Smooth muscle cell (in vitro differentiated cells): ENCODE measurements around the gene COL9A1. TPM values are rescaled to one million over a fixed set of nuclear protein-coding genes. Genes with fewer than 3 reads are reported as not detected.
"Not testable (repeated sequence)": the region's sequence is repeated elsewhere in the genome, so short reads cannot be mapped to it uniquely, and the experiment has no call there.

ENCODE experiments used
- DNase-seq: peaks from one replicate; lab custom pipeline; 2025; ENCODE audit not compliant: unreplicated experiment; lab: John Stamatoyannopoulos, UW
- H2AFZ ChIP-seq: fragments of 200-600 bp; sonication (generic); 2 replicates; pipeline ENCODE4 v1.6.0; 2016; ENCODE audit warnings: antibody characterized with exemption, low read depth, mild to moderate bottlenecking
- H3F3A ChIP-seq: fragments of 200-600 bp; sonication (generic); 2 replicates; pipeline ENCODE4 v1.6.0; 2017; ENCODE audit warnings: antibody characterized with exemption, low read depth
- H3K27ac ChIP-seq: fragments of 200-600 bp; sonication (generic); 2 replicates; pipeline ENCODE4 v1.5.1; 2016; ENCODE audit warnings: low read depth, mild to moderate bottlenecking
- H3K27me3 ChIP-seq: fragments of 200-600 bp; sonication (generic); 2 replicates; pipeline ENCODE4 v1.6.1; 2016; ENCODE audit warnings: low read depth, mild to moderate bottlenecking
- H3K36me3 ChIP-seq: fragments of 200-600 bp; sonication (generic); 2 replicates; pipeline ENCODE4 v1.5.1; 2016; ENCODE audit warnings: low read depth
- H3K4me1 ChIP-seq: fragments of 200-600 bp; sonication (generic); 2 replicates; pipeline ENCODE4 v1.5.1; 2016; ENCODE audit warnings: low read depth
- H3K4me2 ChIP-seq: fragments of 200-600 bp; sonication (generic); 2 replicates; pipeline ENCODE4 v1.6.0; 2016; ENCODE audit warnings: mild to moderate bottlenecking
- H3K4me3 ChIP-seq: fragments of 200-600 bp; sonication (generic); 2 replicates; pipeline ENCODE4 v1.5.1; 2016; ENCODE audit warnings: mild to moderate bottlenecking
- H3K79me2 ChIP-seq: fragments of 200-600 bp; sonication (generic); 2 replicates; pipeline ENCODE4 v1.6.0; 2016; ENCODE audit warnings: low read depth, mild to moderate bottlenecking
- H3K9ac ChIP-seq: fragments of 200-600 bp; sonication (generic); 2 replicates; pipeline ENCODE4 v1.6.0; 2016; ENCODE audit warnings: low read depth
- H3K9me3 ChIP-seq: fragments of 200-600 bp; sonication (generic); replicated peaks from 2 replicates; pipeline ENCODE4 v1.5.1; 2016; ENCODE audit warnings: low read depth
- H4K20me1 ChIP-seq: fragments of 200-600 bp; sonication (generic); 2 replicates; pipeline ENCODE4 v1.6.0; 2016; ENCODE audit warnings: low read depth
- WGBS: methylation state at CpG from one replicate; pipeline ENCODE4 v1.1.7; 2016; ENCODE audit warnings: low lambda C conversion rate; 5-methylcytosine and 5-hydroxymethylcytosine counted together
- polyA plus RNA-seq: library from polyadenylated mRNA; unstranded; fragments of >200 nt; fragmentation: Nextera tagmentation; extraction: Ambion mirVana; gene quantifications from 2 replicates; pipeline ENCODE4 v1.2.1, GENCODE V29; 2016
- total RNA-seq: library from RNA; depleted of rRNA; stranded (reverse); fragments of >200 nt; gene quantifications from 2 replicates; pipeline ENCODE4 v1.2.3, GENCODE V29; 2014
- TF ChIP-seq, protein P1 (sequence below): fragments of 200-600 bp; sonication (generic); IDR thresholded peaks from 2 replicates; pipeline ENCODE4 v1.5.1; 2017; ENCODE audit warnings: borderline replicate concordance, mild to moderate bottlenecking, antibody characterized with exemption; ENCODE audit not compliant: insufficient read depth, poor library complexity, severe bottlenecking

The COL9A1 gene
- total RNA-seq = not detected in 2 replicates
- not detected in 2 replicates for polyA plus RNA-seq

DNA sequence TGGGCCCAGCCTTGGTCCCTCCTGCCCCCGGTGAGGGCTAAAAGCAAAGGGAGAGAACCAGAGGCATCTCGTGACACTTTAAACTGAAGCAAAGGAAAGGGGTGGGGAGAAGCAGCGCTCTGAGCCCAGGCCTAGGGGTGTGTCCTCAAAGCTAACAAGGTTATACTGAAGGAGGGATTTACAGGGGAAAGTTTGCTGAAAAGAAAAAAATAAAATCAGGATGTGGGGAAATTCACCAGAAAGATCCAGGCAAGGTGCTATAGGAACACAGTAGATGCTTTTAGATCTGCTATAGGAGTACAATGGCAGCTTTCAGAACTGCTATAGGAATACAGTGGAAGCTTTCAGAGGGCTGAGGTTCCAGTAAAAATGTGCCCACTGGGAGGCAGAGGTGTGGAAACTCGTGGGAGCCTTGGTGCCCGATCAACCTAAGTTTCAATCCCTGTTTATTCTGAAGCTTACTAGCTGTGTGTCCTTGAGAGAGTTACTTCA is at the start of gene COL9A1:
Gene COL9A1, minus strand, starts transcription at position 51 of the 492 bp plus-strand sequence. CDS start 160 bp downstream, outside the sequence.
- no peaks in the 10 kb centered on the region for H4K20me1 ChIP-seq
- WGBS = 72% methylated on average over 5 of the region's 5 CpGs
- H3K4me2 ChIP-seq = no peak within 1 kb of the TSS
- H3K36me3 ChIP-seq = no peaks in the 10 kb centered on the region
- H3K9me3 ChIP-seq = no peaks in the 10 kb centered on the region
- peaks cover 62% of the 10 kb centered on the region for H3K27me3 ChIP-seq
- H3K4me1 ChIP-seq = no peaks in the 10 kb centered on the region
- H3K4me3 ChIP-seq = no peak within 1 kb of the TSS
- TF ChIP-seq, protein P1, sequence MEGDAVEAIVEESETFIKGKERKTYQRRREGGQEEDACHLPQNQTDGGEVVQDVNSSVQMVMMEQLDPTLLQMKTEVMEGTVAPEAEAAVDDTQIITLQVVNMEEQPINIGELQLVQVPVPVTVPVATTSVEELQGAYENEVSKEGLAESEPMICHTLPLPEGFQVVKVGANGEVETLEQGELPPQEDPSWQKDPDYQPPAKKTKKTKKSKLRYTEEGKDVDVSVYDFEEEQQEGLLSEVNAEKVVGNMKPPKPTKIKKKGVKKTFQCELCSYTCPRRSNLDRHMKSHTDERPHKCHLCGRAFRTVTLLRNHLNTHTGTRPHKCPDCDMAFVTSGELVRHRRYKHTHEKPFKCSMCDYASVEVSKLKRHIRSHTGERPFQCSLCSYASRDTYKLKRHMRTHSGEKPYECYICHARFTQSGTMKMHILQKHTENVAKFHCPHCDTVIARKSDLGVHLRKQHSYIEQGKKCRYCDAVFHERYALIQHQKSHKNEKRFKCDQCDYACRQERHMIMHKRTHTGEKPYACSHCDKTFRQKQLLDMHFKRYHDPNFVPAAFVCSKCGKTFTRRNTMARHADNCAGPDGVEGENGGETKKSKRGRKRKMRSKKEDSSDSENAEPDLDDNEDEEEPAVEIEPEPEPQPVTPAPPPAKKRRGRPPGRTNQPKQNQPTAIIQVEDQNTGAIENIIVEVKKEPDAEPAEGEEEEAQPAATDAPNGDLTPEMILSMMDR = no peak
- no peak for DNase-seq
- no peak within 1 kb of the TSS for H3K27ac ChIP-seq
- no peak within 1 kb of the TSS for H3K9ac ChIP-seq
- no peaks in the 10 kb centered on the region for H3K79me2 ChIP-seq
- H2AFZ ChIP-seq = no peak within 1 kb of the TSS
- H3F3A ChIP-seq = no peaks in the 10 kb centered on the region

DNA sequence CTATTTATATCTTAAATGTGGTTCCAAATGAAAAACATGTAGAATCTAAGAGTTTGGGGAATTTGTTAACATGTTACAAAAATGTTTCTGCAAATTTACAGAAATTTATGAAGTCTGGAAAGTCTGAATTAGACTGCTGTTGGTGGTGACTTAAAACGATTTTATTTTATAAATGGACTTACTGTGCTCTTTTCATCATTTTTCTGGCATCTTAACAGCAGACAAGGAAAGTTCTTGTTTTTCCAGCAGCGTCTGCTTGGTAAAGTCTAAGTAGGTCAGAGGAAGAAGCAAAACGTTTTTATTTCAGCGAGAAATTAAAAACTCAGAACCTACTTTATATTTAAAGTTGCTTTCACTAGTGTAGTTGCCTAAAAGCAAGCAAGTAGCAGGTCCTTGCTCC is 48.6 kb upstream of the COL9A1 start:
- H3F3A ChIP-seq = no peaks in the 10 kb centered on the region
- no peaks in the 10 kb centered on the region for H3K79me2 ChIP-seq
- H3K4me1 ChIP-seq = no peaks in the 10 kb centered on the region
- H2AFZ ChIP-seq = no peak overlapping the region
- 66% methylated on average over 4 of the region's 4 CpGs for WGBS
- TF ChIP-seq, protein P1 = no peak
- H3K9ac ChIP-seq = no peak overlapping the region
- DNase-seq = no peak
- no peaks in the 10 kb centered on the region for H3K36me3 ChIP-seq
- no peaks in the 10 kb centered on the region for H4K20me1 ChIP-seq
- H3K4me2 ChIP-seq = no peak overlapping the region
- H3K27me3 ChIP-seq = peaks cover under 1% of the 10 kb centered on the region
- H3K4me3 ChIP-seq = no peak overlapping the region
- no peak overlapping the region for H3K27ac ChIP-seq
- H3K9me3 ChIP-seq = no peaks in the 10 kb centered on the region

DNA sequence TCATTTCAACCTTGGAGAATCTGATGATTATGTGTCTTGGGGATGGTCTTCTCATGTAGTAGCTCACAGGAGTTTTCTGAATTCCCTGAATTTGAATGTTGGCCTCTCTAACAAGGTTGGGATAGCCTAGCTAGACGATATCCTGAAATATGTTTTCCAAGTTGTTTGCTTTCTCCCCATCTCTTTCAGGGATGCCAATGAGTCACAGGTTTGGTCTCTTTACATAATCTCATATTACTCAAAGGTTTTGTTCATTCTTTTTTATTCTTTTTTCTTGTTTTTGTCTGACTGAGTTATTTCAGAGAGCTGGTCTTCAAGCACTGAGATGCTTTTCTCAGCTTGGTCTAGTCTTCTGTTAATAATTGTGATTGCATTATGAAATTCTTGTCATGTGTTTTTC is 42.7 kb upstream of the COL9A1 start:
- no peaks in the 10 kb centered on the region for H4K20me1 ChIP-seq
- no peaks in the 10 kb centered on the region for H3K79me2 ChIP-seq
- no peak overlapping the region for H3K9ac ChIP-seq
- H3F3A ChIP-seq = no peaks in the 10 kb centered on the region
- H3K36me3 ChIP-seq = no peaks in the 10 kb centered on the region
- TF ChIP-seq, protein P1 = no peak
- H3K4me1 ChIP-seq = no peaks in the 10 kb centered on the region
- no peaks in the 10 kb centered on the region for H3K9me3 ChIP-seq
- H3K4me2 ChIP-seq = no peak overlapping the region
- H3K4me3 ChIP-seq = no peak overlapping the region
- H2AFZ ChIP-seq = no peak overlapping the region
- DNase-seq = no peak
- peaks cover 9% of the 10 kb centered on the region for H3K27me3 ChIP-seq
- whole genome bisulfite sequencing = 83% methylated on average over 1 of the region's 1 CpG
- no peak overlapping the region for H3K27ac ChIP-seq

DNA sequence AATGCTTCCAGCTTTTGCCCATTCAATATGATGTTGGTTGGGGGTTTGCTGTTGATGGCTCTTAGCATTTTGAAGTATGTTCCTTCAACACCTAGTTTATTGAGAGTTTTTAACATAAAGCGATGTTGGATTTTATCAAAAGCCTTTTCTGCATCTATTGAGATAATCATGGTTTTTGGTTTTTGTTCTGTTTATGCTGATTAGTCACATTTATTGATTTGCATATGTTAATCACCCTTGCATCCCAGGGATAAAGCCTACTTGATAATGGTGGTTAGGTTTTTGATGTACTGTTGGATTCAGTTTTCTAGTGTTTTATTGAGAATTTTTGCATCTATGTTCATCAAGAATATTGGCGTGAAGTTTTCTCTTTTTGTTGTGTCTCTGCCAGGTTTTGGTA is 40.4 kb upstream of the COL9A1 start:
- Histone ChIP-seq H3K27me3 (peaks cover 9% of the 10 kb centered on the region), H3K4me3 (no peak overlapping the region), H3K4me2 (no peak overlapping the region), H4K20me1 (no peaks in the 10 kb centered on the region), H3K9ac (no peak overlapping the region), H3K79me2 (no peaks in the 10 kb centered on the region), H3F3A (no peaks in the 10 kb centered on the region), H3K4me1 (no peaks in the 10 kb centered on the region), H3K36me3 (no peaks in the 10 kb centered on the region), H3K9me3 (no peaks in the 10 kb centered on the region), H3K27ac (no peak overlapping the region), H2AFZ (no peak overlapping the region)
- 92% methylated on average over 2 of the region's 2 CpGs for WGBS
- no peak for DNase-seq
- TF ChIP-seq, protein P1 = no peak

DNA sequence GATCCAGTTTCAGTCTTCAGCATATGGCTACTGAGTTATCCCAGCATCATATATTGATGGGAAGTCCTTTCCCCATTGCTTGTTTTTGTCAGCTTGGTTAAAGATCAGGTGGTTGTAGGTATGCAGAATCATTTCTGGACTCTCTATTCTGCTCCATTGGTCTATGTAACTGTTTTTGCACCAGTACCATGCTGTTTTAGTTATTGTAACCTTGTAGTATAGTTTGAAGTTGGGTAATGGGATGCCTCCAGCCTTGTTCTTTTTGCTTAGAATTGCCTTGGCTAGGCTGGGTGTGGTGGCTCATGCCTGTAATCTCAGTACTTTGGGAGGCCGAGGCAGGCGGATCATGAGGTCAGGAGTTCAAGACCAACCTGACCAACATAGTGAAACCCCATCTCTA is 36.9 kb upstream of the COL9A1 start:
- H3K9ac ChIP-seq, DNase-seq, H3K9me3 ChIP-seq, H4K20me1 ChIP-seq, H3K4me2 ChIP-seq, H3K36me3 ChIP-seq, H3K27me3 ChIP-seq, H3K27ac ChIP-seq, H2AFZ ChIP-seq, H3K4me1 ChIP-seq, H3K4me3 ChIP-seq, H3K79me2 ChIP-seq, H3F3A ChIP-seq: not testable (repeated sequence)
- 95% methylated on average over 2 of the region's 2 CpGs for WGBS
